ENCODE results near the gene PTPRR. TPM values are rescaled to one million over a fixed set of nuclear protein-coding genes. Genes with fewer than 3 reads are reported as not detected.

The PTPRR gene, protein sequence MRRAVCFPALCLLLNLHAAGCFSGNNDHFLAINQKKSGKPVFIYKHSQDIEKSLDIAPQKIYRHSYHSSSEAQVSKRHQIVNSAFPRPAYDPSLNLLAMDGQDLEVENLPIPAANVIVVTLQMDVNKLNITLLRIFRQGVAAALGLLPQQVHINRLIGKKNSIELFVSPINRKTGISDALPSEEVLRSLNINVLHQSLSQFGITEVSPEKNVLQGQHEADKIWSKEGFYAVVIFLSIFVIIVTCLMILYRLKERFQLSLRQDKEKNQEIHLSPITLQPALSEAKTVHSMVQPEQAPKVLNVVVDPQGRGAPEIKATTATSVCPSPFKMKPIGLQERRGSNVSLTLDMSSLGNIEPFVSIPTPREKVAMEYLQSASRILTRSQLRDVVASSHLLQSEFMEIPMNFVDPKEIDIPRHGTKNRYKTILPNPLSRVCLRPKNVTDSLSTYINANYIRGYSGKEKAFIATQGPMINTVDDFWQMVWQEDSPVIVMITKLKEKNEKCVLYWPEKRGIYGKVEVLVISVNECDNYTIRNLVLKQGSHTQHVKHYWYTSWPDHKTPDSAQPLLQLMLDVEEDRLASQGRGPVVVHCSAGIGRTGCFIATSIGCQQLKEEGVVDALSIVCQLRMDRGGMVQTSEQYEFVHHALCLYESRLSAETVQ
- total RNA-seq, result under 1 TPM; 0.12 to 0.67 (median 0.45) TPM

GRCh38 chr12:70920251-70920851 lies at the start of gene PTPRR:
PTPRR (minus strand) TSS chr12:70920738; CDS start chr12:70920390, 348 bp downstream.
- no peak for ATAC-seq
- Histone ChIP-seq H3K9me3 (no peaks in the 10 kb centered on the region), H3K36me3 (no peaks in the 10 kb centered on the region), H3K4me1 (peaks cover 0 to 8% (median 0%) of the 10 kb centered on the region in 3 donors), H3K27ac (no peak within 1 kb of the TSS), H3K27me3 (peaks cover 34% of the 10 kb centered on the region), H3K4me3 (no peak within 1 kb of the TSS)
- WGBS, 2 donors (ENCODE audit: low coverage in 1 of 2), result 0% methylated on average over 5 of the region's 29 CpGs
- TF ChIP-seq EP300 (IDR thresholded peaks at IDR 0.05), result no peak

DNA sequence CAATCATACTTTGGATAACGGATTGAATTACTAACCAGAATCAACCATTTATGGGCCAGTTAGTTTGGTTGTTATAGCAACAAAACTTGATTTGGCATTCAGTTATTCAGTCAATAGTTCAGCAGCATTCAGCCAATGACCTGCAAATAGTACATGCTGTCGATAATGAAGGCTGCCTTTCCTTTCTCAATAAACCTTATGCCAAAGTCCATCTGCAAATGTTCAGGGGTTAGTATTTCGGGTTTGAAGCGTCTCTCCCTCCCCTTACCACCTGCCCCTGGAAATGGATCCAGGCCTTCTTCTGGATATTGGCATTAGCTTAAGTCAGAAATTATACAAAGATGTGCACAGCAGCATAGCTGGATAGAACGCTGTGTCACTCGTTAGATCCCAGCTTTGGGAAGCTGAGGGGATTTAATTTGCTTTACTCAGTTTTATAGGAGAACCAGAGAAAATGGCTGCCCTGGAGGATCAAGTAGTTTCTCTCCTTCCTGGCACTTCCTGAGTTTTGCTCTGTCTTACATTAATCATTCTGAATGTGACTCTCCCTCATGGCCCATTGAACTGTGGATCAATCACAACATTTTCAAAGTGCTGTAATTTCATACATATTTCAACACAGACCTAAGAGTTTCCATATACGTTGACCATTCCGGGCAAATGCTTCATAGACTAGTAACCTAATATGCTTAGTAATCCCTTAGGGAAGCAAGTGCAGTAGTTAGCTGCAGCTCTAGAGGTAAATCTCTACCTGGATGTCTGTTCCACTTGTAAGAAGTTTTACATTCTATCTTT lies 46.7 kb upstream of the PTPRR start:
- no peak for ATAC-seq
- WGBS, 2 donors (ENCODE audit: low coverage in 1 of 2), result 98% methylated on average over 4 to 7 of the region's 8 CpGs

DNA sequence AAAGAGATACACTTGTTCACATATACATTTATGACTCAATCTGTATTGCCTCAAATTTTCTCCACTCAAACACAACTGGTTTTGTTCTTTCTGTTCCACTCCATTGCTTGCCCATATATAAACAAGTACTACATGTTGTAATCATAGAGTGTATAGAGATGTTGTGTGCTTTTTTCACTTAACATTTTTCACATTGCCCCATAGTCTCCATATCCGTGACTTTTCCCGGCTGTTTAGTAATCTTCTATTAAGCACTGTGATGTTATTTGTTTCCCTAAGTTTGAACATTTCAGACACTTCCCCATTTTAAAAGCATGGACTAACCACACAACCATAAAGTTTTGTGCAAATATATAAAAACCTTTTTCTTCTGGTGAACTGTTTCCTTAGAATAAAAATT lies 45.5 kb upstream of the PTPRR start:
- no peaks in the 10 kb centered on the region for H3K36me3 ChIP-seq
- WGBS, 2 donors (ENCODE audit: low coverage in 1 of 2), result 50 to 83% methylated on average over 2 of the region's 2 CpGs
- H3K4me3 ChIP-seq, result no peak overlapping the region
- no peaks in the 10 kb centered on the region for H3K4me1 ChIP-seq
- TF ChIP-seq, protein P1, sequence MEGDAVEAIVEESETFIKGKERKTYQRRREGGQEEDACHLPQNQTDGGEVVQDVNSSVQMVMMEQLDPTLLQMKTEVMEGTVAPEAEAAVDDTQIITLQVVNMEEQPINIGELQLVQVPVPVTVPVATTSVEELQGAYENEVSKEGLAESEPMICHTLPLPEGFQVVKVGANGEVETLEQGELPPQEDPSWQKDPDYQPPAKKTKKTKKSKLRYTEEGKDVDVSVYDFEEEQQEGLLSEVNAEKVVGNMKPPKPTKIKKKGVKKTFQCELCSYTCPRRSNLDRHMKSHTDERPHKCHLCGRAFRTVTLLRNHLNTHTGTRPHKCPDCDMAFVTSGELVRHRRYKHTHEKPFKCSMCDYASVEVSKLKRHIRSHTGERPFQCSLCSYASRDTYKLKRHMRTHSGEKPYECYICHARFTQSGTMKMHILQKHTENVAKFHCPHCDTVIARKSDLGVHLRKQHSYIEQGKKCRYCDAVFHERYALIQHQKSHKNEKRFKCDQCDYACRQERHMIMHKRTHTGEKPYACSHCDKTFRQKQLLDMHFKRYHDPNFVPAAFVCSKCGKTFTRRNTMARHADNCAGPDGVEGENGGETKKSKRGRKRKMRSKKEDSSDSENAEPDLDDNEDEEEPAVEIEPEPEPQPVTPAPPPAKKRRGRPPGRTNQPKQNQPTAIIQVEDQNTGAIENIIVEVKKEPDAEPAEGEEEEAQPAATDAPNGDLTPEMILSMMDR (IDR thresholded peaks at IDR 0.05), result no peak
- TF ChIP-seq EP300 (IDR thresholded peaks at IDR 0.05) (no peak), POLR2A (IDR thresholded peaks at IDR 0.05) (no peak), POLR2AphosphoS5 (IDR thresholded peaks at IDR 0.05) (no peak)
- H3K9me3 ChIP-seq, result no peaks in the 10 kb centered on the region
- no peak overlapping the region for H3K27ac ChIP-seq
- ATAC-seq, result no peak
- no peaks in the 10 kb centered on the region for H3K27me3 ChIP-seq

More for the DNA sequence above, 46.7 kb upstream of the PTPRR start:
- no peaks in the 10 kb centered on the region for H3K27me3 ChIP-seq
- no peaks in the 10 kb centered on the region for H3K4me1 ChIP-seq
- no peak overlapping the region for H3K27ac ChIP-seq
- TF ChIP-seq, protein P1 (IDR thresholded peaks at IDR 0.05), result no peak
- no peak for TF ChIP-seq EP300 (IDR thresholded peaks at IDR 0.05)
- TF ChIP-seq POLR2A (IDR thresholded peaks at IDR 0.05), result no peak
- no peak for TF ChIP-seq POLR2AphosphoS5 (IDR thresholded peaks at IDR 0.05)
- H3K9me3 ChIP-seq, result no peaks in the 10 kb centered on the region
- H3K36me3 ChIP-seq, result no peaks in the 10 kb centered on the region
- H3K4me3 ChIP-seq, result no peak overlapping the region

- H3K4me3 ChIP-seq, result no peak overlapping the region
- ATAC-seq, result no peak
- WGBS, 2 donors (ENCODE audit: low coverage in 1 of 2), result 20 to 90% methylated on average over 1 to 3 of the region's 4 CpGs
Measured at GRCh38 chr12:70964867-70965510, 44.5 kb upstream of the PTPRR start.

More at GRCh38 chr12:70964867-70965510, 44.5 kb upstream of the PTPRR start:
- Histone ChIP-seq H3K4me1 (no peaks in the 10 kb centered on the region), H3K27me3 (no peaks in the 10 kb centered on the region), H3K9me3 (no peaks in the 10 kb centered on the region), H3K27ac (no peak overlapping the region), H3K36me3 (no peaks in the 10 kb centered on the region)
- TF ChIP-seq EP300 (IDR thresholded peaks at IDR 0.05), result no peak
- TF ChIP-seq, protein P1 (IDR thresholded peaks at IDR 0.05), result no peak
- no peak for TF ChIP-seq POLR2A (IDR thresholded peaks at IDR 0.05)
- no peak for TF ChIP-seq POLR2AphosphoS5 (IDR thresholded peaks at IDR 0.05)

Measured in gastroesophageal sphincter (tissue), 4 donors.